Vagina (tissue), 2 donors: ENCODE measurements around the gene DDX54.

Experiments
- POLR2A ChIP-seq, 2 donors: fragments of 450-650 bp; IDR thresholded peaks; one replicate each; pipeline ENCODE4 v1.6.1; 2017; ENCODE audit warnings: antibody characterized with exemption in 2 of 2, mild to moderate bottlenecking in 2 of 2, moderate library complexity in 2 of 2
- TF ChIP-seq, protein P1 (sequence below), 3 experiments: fragments of 450-650 bp in 2 of 3; fragments of 200-600 bp in 1 of 3; sonication (generic) in 1 of 3; IDR thresholded peaks; one replicate each; pipeline ENCODE4 v1.5.1; 2017 to 2019; ENCODE audit warnings: antibody characterized with exemption in 3 of 3, mild to moderate bottlenecking in 2 of 3, moderate library complexity in 2 of 3

DNA sequence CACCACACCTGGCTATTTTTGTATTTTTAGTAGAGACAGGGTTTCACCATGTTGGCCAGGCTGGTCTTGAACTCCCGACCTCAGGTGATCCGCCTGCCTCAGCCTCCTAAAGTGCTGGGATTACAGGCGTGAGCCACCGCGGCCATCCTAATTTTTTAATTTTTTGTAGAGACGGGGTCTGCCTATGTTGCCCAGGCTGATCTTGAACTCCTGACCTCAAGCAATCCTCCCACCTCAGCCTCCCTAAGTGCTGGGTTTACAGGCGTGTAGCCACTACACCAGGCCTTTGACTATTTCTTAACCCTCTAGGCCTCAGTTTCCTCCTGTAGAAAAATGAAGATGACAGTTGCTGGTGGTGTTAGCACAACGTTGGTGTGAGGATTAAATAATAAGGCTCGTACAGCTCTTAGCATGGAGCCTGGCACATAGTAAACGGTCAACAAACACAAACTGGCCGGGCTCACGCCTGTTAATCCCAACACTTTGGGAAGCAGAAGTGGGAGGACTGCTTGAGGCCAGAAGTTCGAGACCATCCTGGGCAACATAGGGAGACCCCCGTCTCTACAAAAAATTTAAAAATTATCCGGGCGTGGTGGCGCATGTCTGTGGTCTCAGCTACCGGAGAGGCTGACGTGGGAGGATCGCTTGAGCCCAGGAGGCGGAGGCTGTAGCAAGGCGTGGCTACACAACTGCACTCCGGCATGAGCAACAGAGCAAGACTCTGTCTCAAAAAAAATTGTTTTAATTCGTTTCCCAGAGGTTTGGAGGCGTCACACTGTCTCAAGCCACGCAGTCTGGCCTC lies 979 bp downstream of the DDX54 start:
- no peak for TF ChIP-seq POLR2A (IDR thresholded peaks at IDR 0.05)
- TF ChIP-seq, protein P1, sequence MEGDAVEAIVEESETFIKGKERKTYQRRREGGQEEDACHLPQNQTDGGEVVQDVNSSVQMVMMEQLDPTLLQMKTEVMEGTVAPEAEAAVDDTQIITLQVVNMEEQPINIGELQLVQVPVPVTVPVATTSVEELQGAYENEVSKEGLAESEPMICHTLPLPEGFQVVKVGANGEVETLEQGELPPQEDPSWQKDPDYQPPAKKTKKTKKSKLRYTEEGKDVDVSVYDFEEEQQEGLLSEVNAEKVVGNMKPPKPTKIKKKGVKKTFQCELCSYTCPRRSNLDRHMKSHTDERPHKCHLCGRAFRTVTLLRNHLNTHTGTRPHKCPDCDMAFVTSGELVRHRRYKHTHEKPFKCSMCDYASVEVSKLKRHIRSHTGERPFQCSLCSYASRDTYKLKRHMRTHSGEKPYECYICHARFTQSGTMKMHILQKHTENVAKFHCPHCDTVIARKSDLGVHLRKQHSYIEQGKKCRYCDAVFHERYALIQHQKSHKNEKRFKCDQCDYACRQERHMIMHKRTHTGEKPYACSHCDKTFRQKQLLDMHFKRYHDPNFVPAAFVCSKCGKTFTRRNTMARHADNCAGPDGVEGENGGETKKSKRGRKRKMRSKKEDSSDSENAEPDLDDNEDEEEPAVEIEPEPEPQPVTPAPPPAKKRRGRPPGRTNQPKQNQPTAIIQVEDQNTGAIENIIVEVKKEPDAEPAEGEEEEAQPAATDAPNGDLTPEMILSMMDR (IDR thresholded peaks at IDR 0.05): no peak
